Ishikawa (cell line): ENCODE data around the gene FSTL3.

ENCODE experiments used
- CEBPB ChIP-seq: IDR thresholded peaks from 2 replicates; pipeline ENCODE4 v1.6.1; 2012
- CREB1 ChIP-seq: IDR thresholded peaks from 2 replicates; pipeline ENCODE4 v1.6.1; 2012; ENCODE audit warnings: low read depth
- EGR1 ChIP-seq: IDR thresholded peaks from 2 replicates; pipeline ENCODE4 v1.6.1; 2012
- EP300 ChIP-seq: IDR thresholded peaks from 2 replicates; pipeline ENCODE4 v1.6.1; 2012; ENCODE audit warnings: borderline replicate concordance
- FOXM1 ChIP-seq: IDR thresholded peaks from 2 replicates; pipeline ENCODE4 v1.6.1; 2012; ENCODE audit warnings: low read depth, borderline replicate concordance
- MAX ChIP-seq: IDR thresholded peaks from 2 replicates; pipeline ENCODE4 v1.6.1; 2012
- NFIC ChIP-seq: IDR thresholded peaks from 2 replicates; pipeline ENCODE4 v1.6.1; 2012
- RAD21 ChIP-seq: IDR thresholded peaks from 2 replicates; pipeline ENCODE4 v1.6.1; 2012; ENCODE audit warnings: low read depth
- REST ChIP-seq: IDR thresholded peaks from 2 replicates; pipeline ENCODE4 v1.6.1; 2012; ENCODE audit warnings: low read depth, mild to moderate bottlenecking
- TAF1 ChIP-seq: IDR thresholded peaks from 2 replicates; pipeline ENCODE4 v1.6.1; 2012; ENCODE audit warnings: low read depth, mild to moderate bottlenecking
- TEAD4 ChIP-seq: IDR thresholded peaks from 2 replicates; pipeline ENCODE4 v1.6.1; 2012
- YY1 ChIP-seq: IDR thresholded peaks from 2 replicates; pipeline ENCODE4 v1.6.1; 2012; ENCODE audit warnings: low read depth
- ZBTB7A ChIP-seq: IDR thresholded peaks from 2 replicates; pipeline ENCODE4 v1.6.1; 2012; ENCODE audit warnings: low read depth

- no peak for TF ChIP-seq REST
- no peak for TF ChIP-seq CEBPB
- TF ChIP-seq FOXM1 = no peak
- no peak for TF ChIP-seq CREB1
- TF ChIP-seq EP300 = no peak
- no peak for TF ChIP-seq EGR1
- TF ChIP-seq TAF1 = no peak
- no peak for TF ChIP-seq MAX
- no peak for TF ChIP-seq RAD21
- no peak for TF ChIP-seq YY1
- TF ChIP-seq TEAD4 = no peak
- peak; percentile 70 for TF ChIP-seq ZBTB7A
- TF ChIP-seq NFIC = no peak
Measured at GRCh38 chr19:679418-680286, 3.5 kb downstream of the FSTL3 start.
